Mesendoderm (in vitro differentiated cells): ENCODE data around the gene EPHA1.

ENCODE experiments used
- DNase-seq: peaks from one replicate; pipeline ENCODE4 v3.0.0; 2013
- H2AK5ac ChIP-seq: 2 replicates; pipeline ENCODE4 v1.6.1; 2013; ENCODE audit warnings: low read length, inconsistent platforms
- H2BK120ac ChIP-seq: 2 replicates; pipeline ENCODE4 v1.6.1; 2013; ENCODE audit warnings: low read depth, mild to moderate bottlenecking, low read length, moderate library complexity, mixed read lengths
- H2BK15ac ChIP-seq: replicated peaks from 2 replicates; pipeline ENCODE4 v1.6.1; 2013; ENCODE audit warnings: low read depth, mild to moderate bottlenecking, moderate library complexity
- H2BK5ac ChIP-seq: 2 replicates; pipeline ENCODE4 v1.6.1; 2013; ENCODE audit warnings: low read length, inconsistent platforms
- H3K18ac ChIP-seq: 2 replicates; pipeline ENCODE4 v1.6.1; 2013; ENCODE audit warnings: mild to moderate bottlenecking, low read length, mixed read lengths
- H3K23ac ChIP-seq: one replicate; pipeline ENCODE4 v1.6.1; 2013; ENCODE audit warnings: low read length
- H3K27ac ChIP-seq: 2 replicates; pipeline ENCODE4 v1.5.1; 2013; ENCODE audit warnings: low read depth, mild to moderate bottlenecking, inconsistent platforms, low read length, moderate library complexity
- H3K27me3 ChIP-seq: 2 replicates; pipeline ENCODE4 v1.6.1; 2013; ENCODE audit warnings: low read length, control low read depth, mild to moderate bottlenecking, inconsistent platforms; ENCODE audit not compliant: insufficient read depth, poor library complexity
- H3K36me3 ChIP-seq: 2 replicates; pipeline ENCODE4 v1.6.1; 2013; ENCODE audit warnings: low read length, inconsistent platforms; ENCODE audit not compliant: control insufficient read depth, insufficient read depth
- H3K4ac ChIP-seq: one replicate; pipeline ENCODE4 v1.6.1; 2013; ENCODE audit warnings: low read depth, mild to moderate bottlenecking, low read length, moderate library complexity
- H3K4me1 ChIP-seq: 2 replicates; pipeline ENCODE4 v1.6.1; 2013; ENCODE audit warnings: low read depth, low read length, inconsistent platforms; ENCODE audit not compliant: control insufficient read depth
- H3K4me2 ChIP-seq: 2 replicates; pipeline ENCODE4 v1.6.1; 2013; ENCODE audit warnings: low read length
- H3K4me3 ChIP-seq: 2 replicates; pipeline ENCODE4 v1.5.1; 2013; ENCODE audit warnings: mild to moderate bottlenecking, low read length
- H3K56ac ChIP-seq: one replicate; pipeline ENCODE4 v1.6.1; 2013; ENCODE audit warnings: low read length
- H3K79me1 ChIP-seq: 2 replicates; pipeline ENCODE4 v1.6.1; 2013; ENCODE audit warnings: low read length, inconsistent platforms
- H3K79me2 ChIP-seq: 2 replicates; pipeline ENCODE4 v1.6.1; 2013; ENCODE audit warnings: mild to moderate bottlenecking, low read length; ENCODE audit not compliant: control insufficient read depth, insufficient read depth
- H3K9ac ChIP-seq: 2 replicates; pipeline ENCODE4 v1.6.1; 2013; ENCODE audit warnings: low read length, inconsistent platforms
- H4K5ac ChIP-seq: one replicate; pipeline ENCODE4 v1.6.1; 2013; ENCODE audit warnings: low read length
- H4K8ac ChIP-seq: one replicate; pipeline ENCODE4 v1.6.1; 2013; ENCODE audit warnings: low read depth, mild to moderate bottlenecking, control low read depth, low read length, moderate library complexity
- WGBS: extraction: QIAGEN DNeasy Blood & Tissue Kit; methylation state at CpG from one replicate; pipeline ENCODE4 v1.1.7; 2013; ENCODE audit warnings: low lambda C conversion rate, missing lambda C conversion rate; ENCODE audit not compliant: insufficient coverage; ENCODE audit errors: extremely low coverage; 5-methylcytosine and 5-hydroxymethylcytosine counted together

EPHA1 gene

DNA sequence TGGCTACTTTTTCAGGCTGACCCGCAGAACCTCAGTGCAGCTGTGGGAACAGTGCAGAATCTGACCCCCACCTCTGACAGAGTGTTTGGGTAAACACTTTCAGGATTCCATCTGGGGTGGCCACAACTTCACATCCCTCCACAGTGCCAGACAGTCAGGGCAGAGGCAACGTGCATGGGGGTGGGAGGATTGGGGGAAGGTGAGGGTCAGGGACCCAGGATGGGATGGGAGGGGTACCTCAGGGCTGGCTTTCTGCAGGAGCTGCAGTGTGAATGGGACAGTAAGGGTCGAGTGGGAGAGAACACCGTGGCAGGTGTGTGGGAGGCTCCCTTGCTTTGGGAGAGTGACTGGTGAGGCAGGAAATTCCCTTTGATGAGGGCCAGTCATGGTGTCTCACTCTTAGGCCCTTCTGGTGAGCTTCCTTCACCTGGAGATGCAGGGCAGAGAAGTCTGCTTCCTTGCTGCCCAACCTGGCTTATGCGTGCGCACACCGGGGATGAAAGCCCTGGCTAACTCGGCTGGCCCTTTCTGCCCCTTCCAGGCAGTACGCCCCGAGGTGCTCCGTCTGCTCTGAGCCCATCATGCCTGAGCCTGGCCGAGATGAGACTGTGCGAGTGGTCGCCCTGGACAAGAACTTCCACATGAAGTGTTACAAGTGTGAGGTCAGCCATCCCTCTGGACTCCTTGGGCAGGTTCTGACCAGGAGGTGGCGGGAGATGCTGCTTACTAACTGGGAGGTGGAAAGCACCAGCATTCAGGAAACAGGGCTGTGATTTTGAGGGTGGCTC lies 19.1 kb downstream of the EPHA1 start:
- no CpG with 5 or more reads among the region's 15 CpGs for WGBS
- no peak overlapping the region for H3K4me3 ChIP-seq

DNA sequence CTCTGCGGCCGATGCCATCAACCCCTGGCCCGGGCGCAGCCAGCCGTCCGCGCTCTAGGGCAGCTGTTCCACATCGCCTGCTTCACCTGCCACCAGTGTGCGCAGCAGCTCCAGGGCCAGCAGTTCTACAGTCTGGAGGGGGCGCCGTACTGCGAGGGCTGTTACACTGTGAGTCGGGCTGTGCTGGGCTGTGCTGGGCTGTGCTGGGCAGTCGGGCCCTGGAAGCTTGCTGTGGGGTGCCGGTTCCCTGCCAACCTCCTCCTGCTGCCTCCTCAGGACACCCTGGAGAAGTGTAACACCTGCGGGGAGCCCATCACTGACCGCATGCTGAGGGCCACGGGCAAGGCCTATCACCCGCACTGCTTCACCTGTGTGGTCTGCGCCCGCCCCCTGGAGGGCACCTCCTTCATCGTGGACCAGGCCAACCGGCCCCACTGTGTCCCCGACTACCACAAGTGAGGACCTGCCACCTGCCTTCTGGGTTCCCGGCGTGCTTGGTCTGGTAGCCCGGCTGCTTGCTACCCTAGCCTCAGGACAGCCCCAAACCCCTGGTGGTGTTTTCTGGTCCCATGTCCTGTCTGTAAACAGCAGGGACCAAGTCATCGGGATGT lies 20.1 kb downstream of the EPHA1 start:
- no peak overlapping the region for H3K23ac ChIP-seq
- no CpG with 5 or more reads among the region's 28 CpGs for WGBS
- no peak overlapping the region for H3K27ac ChIP-seq
- no peak overlapping the region for H2BK5ac ChIP-seq
- peaks cover 26% of the 10 kb centered on the region for H3K79me1 ChIP-seq
- no peak overlapping the region for H3K4me2 ChIP-seq
- H3K4me1 ChIP-seq = peaks cover 9% of the 10 kb centered on the region
- H3K36me3 ChIP-seq = peaks cover 33% of the 10 kb centered on the region
- H4K8ac ChIP-seq = no peak overlapping the region
- H3K27me3 ChIP-seq = no peaks in the 10 kb centered on the region
- no peak overlapping the region for H3K4ac ChIP-seq
- no peak for DNase-seq
- no peak overlapping the region for H2BK120ac ChIP-seq
- H2AK5ac ChIP-seq = no peak overlapping the region
- peaks cover 35% of the 10 kb centered on the region for H3K79me2 ChIP-seq
- H4K5ac ChIP-seq = no peak overlapping the region
- no peak overlapping the region for H3K56ac ChIP-seq
- H3K9ac ChIP-seq = no peak overlapping the region
- no peak overlapping the region for H3K4me3 ChIP-seq
- no peak overlapping the region for H3K18ac ChIP-seq
- no peak overlapping the region for H2BK15ac ChIP-seq

More for the DNA sequence above, 19.1 kb downstream of the EPHA1 start:
- H3K79me1 ChIP-seq = peaks cover 19% of the 10 kb centered on the region
- H2AK5ac ChIP-seq = no peak overlapping the region
- H2BK15ac ChIP-seq = no peak overlapping the region
- no peak overlapping the region for H3K56ac ChIP-seq
- peaks cover 2% of the 10 kb centered on the region for H3K4me1 ChIP-seq
- H3K4ac ChIP-seq = no peak overlapping the region
- no peak overlapping the region for H3K9ac ChIP-seq
- H2BK5ac ChIP-seq = no peak overlapping the region
- H3K27me3 ChIP-seq = no peaks in the 10 kb centered on the region
- no peak for DNase-seq
- peaks cover 35% of the 10 kb centered on the region for H3K36me3 ChIP-seq
- no peak overlapping the region for H2BK120ac ChIP-seq
- H3K23ac ChIP-seq = no peak overlapping the region
- H4K8ac ChIP-seq = no peak overlapping the region
- no peak overlapping the region for H3K18ac ChIP-seq
- no peak overlapping the region for H4K5ac ChIP-seq
- H3K79me2 ChIP-seq = peaks cover 26% of the 10 kb centered on the region
- H3K4me2 ChIP-seq = no peak overlapping the region
- H3K27ac ChIP-seq = no peak overlapping the region

DNA sequence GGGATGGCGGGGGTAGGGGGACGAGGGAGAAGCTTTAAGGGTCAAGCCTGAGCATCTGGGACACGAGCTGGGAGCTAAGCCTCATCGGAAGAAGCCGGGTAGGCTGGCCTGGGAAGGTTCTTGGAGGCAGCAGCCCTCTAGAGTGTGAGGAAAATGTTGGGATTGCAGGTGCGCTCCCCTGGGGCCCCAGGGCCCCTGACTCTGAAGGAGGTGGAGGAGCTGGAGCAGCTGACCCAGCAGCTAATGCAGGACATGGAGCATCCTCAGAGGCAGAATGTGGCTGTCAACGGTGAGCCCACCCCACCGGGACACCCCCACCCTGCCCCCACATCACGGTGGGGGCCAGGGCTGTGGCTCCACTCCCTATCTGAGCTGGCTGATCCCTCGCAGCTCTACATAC lies 20.6 kb downstream of the EPHA1 start:
- Histone ChIP-seq H3K27ac (no peak overlapping the region), H3K9ac (no peak overlapping the region), H3K4ac (no peak overlapping the region), H3K4me2 (no peak overlapping the region), H2BK120ac (no peak overlapping the region), H3K79me1 (peaks cover 29% of the 10 kb centered on the region), H2BK15ac (no peak overlapping the region), H2AK5ac (no peak overlapping the region), H3K79me2 (peaks cover 41% of the 10 kb centered on the region), H2BK5ac (no peak overlapping the region), H3K23ac (no peak overlapping the region), H3K27me3 (no peaks in the 10 kb centered on the region), H3K18ac (no peak overlapping the region), H4K8ac (no peak overlapping the region), H3K56ac (no peak overlapping the region), H3K36me3 (peaks cover 30% of the 10 kb centered on the region), H3K4me1 (peaks cover 11% of the 10 kb centered on the region), H4K5ac (no peak overlapping the region), H3K4me3 (no peak overlapping the region)
- no CpG with 5 or more reads among the region's 10 CpGs for WGBS
- DNase-seq = no peak

DNA sequence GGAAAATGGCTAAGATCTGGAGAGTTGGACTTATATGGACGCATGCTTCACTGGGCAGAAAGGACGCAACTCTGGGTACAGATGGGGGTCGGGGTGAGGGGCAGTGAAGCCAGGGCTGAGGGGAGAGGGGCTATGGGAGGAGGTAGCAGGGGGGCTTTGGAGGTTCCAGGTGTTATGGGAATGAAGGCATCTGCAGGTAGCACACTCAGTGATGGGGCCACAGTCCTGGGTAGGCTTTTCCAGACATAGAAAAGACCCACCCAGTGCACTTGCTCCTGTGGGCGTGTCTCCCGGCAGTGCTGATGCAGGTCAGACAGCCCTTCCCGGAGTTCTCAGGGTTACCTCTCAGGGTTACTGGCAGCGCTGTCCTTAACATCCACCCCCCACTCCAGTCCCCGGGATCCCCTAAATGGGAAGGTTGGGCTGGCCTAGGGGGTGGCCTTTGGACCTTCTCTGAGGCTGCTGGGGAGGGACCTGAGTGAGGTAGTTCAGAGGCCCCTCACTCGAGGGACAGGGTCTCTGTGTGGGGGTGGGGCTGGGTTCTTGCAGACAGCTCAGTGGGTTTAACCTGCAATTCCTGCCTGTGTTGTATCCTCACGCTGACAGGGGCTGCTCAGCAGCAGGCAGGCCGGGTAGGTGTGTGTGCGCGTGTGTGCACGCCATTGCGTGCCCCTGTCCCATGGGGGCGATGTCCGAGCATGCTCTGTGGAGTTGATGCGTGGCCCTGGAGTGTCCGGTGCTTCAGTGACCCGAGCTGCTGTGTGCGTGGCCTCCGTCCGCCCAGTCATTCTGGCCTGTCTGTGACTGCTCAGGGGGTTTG lies 21.3 kb downstream of the EPHA1 start:
- Histone ChIP-seq H3K79me1 (peaks cover 30% of the 10 kb centered on the region), H4K5ac (no peak overlapping the region), H3K4me3 (no peak overlapping the region), H3K4me1 (peaks cover 16% of the 10 kb centered on the region), H3K27me3 (no peaks in the 10 kb centered on the region), H3K4me2 (no peak overlapping the region), H3K79me2 (peaks cover 47% of the 10 kb centered on the region), H3K4ac (no peak overlapping the region), H2BK15ac (no peak overlapping the region), H4K8ac (no peak overlapping the region), H2BK120ac (no peak overlapping the region), H3K23ac (no peak overlapping the region), H2BK5ac (no peak overlapping the region), H2AK5ac (no peak overlapping the region), H3K56ac (no peak overlapping the region), H3K18ac (no peak overlapping the region), H3K27ac (no peak overlapping the region), H3K36me3 (peaks cover 28% of the 10 kb centered on the region), H3K9ac (no peak overlapping the region)
- no CpG with 5 or more reads among the region's 23 CpGs for WGBS
- DNase-seq = no peak

DNA sequence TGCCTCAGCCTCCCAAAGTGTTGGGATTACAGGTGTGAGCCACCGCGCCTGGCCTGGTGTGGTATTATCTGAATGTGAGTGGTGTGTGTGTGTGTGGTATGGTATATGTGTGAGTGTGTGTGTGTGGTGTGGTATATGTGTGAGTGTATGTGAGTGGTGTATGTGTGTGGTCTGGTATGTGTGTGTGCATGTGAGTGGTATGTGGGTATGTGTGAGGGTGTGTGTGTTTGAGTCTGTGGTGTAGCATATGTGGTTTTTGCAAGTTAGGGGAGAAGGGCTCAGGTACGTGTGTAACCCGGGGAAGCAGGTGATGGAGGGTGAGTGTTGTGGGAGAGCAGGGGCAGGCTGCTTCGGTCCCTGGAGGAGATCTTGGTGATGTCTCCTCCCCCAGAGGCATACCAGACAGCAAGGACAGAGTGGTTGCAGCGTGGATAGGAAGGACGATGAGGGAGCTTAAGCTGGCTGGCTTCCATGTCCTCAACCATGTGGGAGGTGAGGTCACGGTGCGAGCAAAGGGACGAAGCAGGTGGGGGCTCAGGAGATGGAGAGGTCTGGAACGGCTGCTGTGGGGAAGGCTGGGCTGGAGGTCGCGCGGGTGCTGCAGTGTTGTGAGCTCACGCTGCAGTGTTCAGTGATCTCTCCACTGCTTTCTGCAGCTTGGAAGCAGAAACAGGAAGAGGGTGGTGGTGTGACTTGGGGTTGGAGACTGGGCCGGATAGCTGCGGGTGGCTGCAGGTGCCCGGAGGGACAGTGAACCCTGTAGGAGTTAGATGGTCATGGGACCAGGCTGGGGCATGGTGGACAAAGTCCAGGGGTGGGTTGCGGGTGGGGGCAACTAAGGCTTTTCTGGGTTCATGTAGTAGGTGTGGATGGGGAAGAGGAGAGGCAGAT lies 22.5 kb downstream of the EPHA1 start:
- peaks cover 58% of the 10 kb centered on the region for H3K79me2 ChIP-seq
- H3K23ac ChIP-seq = no peak overlapping the region
- H3K56ac ChIP-seq = peak overlapping the region; percentile 3
- no peak overlapping the region for H2BK5ac ChIP-seq
- no peak overlapping the region for H2AK5ac ChIP-seq
- H3K4ac ChIP-seq = no peak overlapping the region
- no peak for DNase-seq
- H3K36me3 ChIP-seq = peaks cover 26% of the 10 kb centered on the region
- H3K27me3 ChIP-seq = no peaks in the 10 kb centered on the region
- H4K5ac ChIP-seq = no peak overlapping the region
- no CpG with 5 or more reads among the region's 19 CpGs for WGBS
- no peak overlapping the region for H3K18ac ChIP-seq
- peaks cover 31% of the 10 kb centered on the region for H3K79me1 ChIP-seq
- H2BK15ac ChIP-seq = no peak overlapping the region
- H3K4me3 ChIP-seq = no peak overlapping the region
- no peak overlapping the region for H3K27ac ChIP-seq
- H3K4me1 ChIP-seq = peaks cover 17% of the 10 kb centered on the region
- H3K4me2 ChIP-seq = no peak overlapping the region
- H2BK120ac ChIP-seq = no peak overlapping the region
- H3K9ac ChIP-seq = peak overlapping the region; percentile 15
- H4K8ac ChIP-seq = no peak overlapping the region
